Stimulated activated CD8-positive, alpha-beta memory T cell treated with anti-CD3 and anti-CD28 coated beads, Interleukin-12 subunit alpha, Interleukin-12 subunit beta, amount 100 ng/mL, for 1 hour (primary cell): ENCODE data around the gene RAMP2.

Experiments used
- DNase-seq: peaks from one replicate; pipeline ENCODE4 v3.0.0-alpha.2; 2020; ENCODE audit warnings: low read depth

RAMP2 gene

DNA sequence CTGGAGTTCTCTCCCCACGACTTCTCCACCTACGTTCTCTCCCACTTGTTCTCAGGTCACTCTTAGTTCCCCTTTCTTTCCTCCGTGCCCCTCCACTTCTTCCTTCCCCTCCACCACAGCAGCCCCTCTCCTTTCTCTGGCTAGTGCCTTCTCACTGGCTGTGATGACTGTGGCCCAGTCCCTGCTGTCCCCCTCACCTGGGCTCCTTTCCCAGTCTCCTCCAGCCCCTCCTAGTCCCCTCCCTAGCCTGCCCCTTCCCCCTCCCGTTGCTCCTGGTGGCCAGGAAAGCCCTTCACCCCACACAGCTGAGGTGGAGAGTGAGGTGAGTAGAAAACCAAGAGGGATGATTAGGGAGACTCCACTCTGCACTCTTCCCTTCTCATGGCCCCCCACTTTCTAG, 34.0 kb downstream of the RAMP2 start:
- DNase-seq = no peak

- no peak for DNase-seq
These were observed 34.4 kb downstream of the RAMP2 start for GRCh38 chr17:42795465-42795864.

DNA sequence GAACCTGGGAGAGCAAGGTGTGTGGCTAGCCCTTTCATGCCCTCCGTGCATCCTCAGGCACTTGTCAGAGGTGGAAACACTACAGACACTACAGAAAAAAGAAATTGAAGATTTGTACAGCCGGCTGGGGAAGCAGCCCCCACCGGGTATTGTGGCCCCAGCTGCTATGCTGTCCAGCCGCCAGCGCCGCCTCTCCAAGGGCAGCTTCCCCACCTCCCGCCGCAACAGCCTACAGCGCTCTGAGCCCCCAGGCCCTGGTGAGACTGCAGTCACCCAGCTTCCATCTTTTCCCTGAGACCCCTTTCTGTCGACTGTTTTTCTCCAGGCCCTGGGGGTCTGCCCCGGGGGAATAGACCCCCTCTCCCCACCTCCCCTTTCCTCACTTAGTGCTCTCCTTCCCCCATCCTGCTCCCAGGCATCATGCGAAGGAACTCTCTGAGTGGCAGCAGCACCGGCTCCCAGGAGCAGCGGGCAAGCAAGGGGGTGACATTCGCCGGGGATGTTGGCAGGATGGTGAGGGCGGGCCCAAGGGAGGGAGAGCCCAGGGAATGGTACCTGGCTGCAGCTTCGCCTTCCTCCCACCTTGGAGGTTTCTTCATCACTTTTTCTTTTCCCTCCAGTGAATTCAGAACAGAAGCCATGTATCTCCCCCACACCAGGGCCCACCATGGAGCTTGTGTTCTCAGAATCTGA, 35.2 kb downstream of the RAMP2 start:
- no peak for DNase-seq

- DNase-seq = no peak
These were observed 36.3 kb downstream of the RAMP2 start for GRCh38 chr17:42797067-42798007.

DNA sequence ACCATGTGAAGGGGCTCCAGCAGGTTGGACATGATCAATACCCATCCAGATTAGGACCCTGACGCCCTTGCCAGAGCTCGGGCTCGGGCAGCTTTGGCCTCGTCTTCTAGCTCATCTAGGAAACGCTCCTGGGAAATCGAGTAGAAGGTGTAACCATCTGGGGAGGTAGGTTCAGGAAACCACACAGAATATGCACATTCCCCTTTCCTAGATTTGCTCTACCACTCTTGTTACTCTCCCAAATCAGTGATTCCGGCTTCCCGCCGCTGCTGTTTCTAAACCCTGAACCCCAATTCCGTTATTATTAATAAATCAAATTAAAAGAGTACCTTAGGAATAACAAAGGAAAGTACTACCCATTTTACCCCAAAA, 37.0 kb downstream of the RAMP2 start:
- no peak for DNase-seq

- DNase-seq = peak; percentile 53
These were observed 37.7 kb downstream of the RAMP2 start, which contains the start of the genes CNTD1 and COA3 for GRCh38 chr17:42798383-42799380. Gene CNTD1, plus strand, starts transcription at chr17:42798861. Its CDS starts 207 bp downstream, at chr17:42799068. Gene COA3, minus strand, starts transcription at chr17:42798704. Its CDS starts 23 bp downstream, at chr17:42798681.

- DNase-seq = no peak
These were observed 42.3 kb downstream of the RAMP2 start for GRCh38 chr17:42803074-42803883.

DNA sequence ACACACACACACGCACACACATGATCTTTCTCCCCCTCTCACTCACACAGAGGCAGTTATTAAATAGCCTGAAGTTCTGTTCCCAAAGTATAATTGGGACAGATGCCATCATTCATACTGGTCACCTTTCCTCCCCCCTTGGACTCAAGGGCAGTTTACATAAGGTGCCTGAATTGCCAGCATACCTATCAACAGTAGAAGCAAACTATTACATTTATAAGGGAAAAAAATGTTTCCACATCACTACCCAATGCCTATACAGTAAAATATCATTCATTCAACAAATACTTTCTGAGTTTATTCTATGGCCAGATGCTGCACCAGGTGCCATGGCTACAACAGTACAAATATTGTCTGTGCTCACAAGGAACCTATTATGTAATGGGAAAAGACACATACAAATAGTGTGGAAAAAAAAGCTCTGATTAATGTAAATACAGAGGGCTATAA, 43.9 kb downstream of the RAMP2 start:
- no peak for DNase-seq

GRCh38 chr17:42806249-42806648, 45.2 kb downstream of the RAMP2 start:
- DNase-seq = no peak

DNA sequence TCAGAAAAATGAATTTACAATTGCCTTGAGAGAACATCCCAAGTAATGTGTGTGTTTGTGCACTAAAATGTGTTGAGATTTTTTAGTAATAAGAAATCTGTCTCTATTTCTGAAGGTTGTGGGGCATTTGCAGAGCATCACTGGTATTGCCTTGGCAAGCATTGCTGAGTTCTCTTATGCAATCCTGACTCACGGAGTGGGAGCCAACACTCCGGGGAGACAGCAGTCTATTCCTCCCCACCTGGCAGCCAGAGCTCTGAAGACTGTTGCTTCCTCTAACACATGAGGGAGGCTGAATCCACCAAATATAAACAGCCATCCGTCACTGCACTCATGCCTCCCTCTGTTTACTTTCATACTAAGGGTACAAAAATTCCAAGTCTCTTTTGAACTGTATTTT, 48.2 kb downstream of the RAMP2 start:
- DNase-seq = no peak
